HepG2 (cell line): ENCODE results near the gene ATP5F1A. TPM values are rescaled to one million over a fixed set of nuclear protein-coding genes. Genes with fewer than 3 reads are reported as not detected.

ENCODE experiments used
- CREB1 ChIP-seq, 2 experiments: fragments of 450-650 bp in 1 of 2; IDR thresholded peaks; 2 replicates each; pipeline ENCODE4 v1.6.1; 2016 to 2017; ENCODE audit warnings: control low read depth in 1 of 2, mild to moderate bottlenecking in 1 of 2, missing compliant biosample characterization in 1 of 2, missing genetic modification characterization in 1 of 2
- JARID2 ChIP-seq: sonication (generic); formaldehyde crosslinking; IDR thresholded peaks from 2 replicates; pipeline ENCODE4 v1.8.1; 2023; ENCODE audit warnings: missing genetic modification reagents, inconsistent platforms; ENCODE audit not compliant: insufficient replicate concordance
- MXD1 ChIP-seq: sonication (generic); formaldehyde crosslinking; IDR thresholded peaks from 2 replicates; pipeline ENCODE4 v1.4.0; 2020; ENCODE audit warnings: mild to moderate bottlenecking, missing genetic modification reagents
- MXI1 ChIP-seq: IDR thresholded peaks from 3 replicates; pipeline ENCODE4 v1.6.1; 2012; ENCODE audit warnings: low read depth, low read length, inconsistent platforms, borderline replicate concordance
- NFYB ChIP-seq: sonication (generic); formaldehyde crosslinking; IDR thresholded peaks from 2 replicates; pipeline ENCODE4 v1.4.0; 2020; ENCODE audit warnings: missing genetic modification reagents
- PLSCR1 ChIP-seq: sonication (generic); formaldehyde crosslinking; IDR thresholded peaks from 2 replicates; pipeline ENCODE4 v1.5.0; 2020; ENCODE audit warnings: missing genetic modification reagents, mild to moderate bottlenecking, borderline replicate concordance
- ZNF407 ChIP-seq: sonication (generic); formaldehyde crosslinking; IDR thresholded peaks from one replicate; pipeline ENCODE4 v1.5.1; 2020; ENCODE audit warnings: mild to moderate bottlenecking, missing genetic modification reagents; ENCODE audit errors: not compliant biosample characterization
- ZNF460 ChIP-seq: sonication (generic); formaldehyde crosslinking; IDR thresholded peaks from 2 replicates; pipeline ENCODE4 v1.5.1; 2020; ENCODE audit warnings: missing genetic modification reagents, mild to moderate bottlenecking, borderline replicate concordance
- ZNF563 ChIP-seq: sonication (generic); formaldehyde crosslinking; IDR thresholded peaks from 2 replicates; pipeline ENCODE4 v1.8.0; 2022; ENCODE audit warnings: mild to moderate bottlenecking, moderate library complexity, missing genetic modification reagents
- ZNF639 ChIP-seq: conservative IDR thresholded peaks from 2 replicates; pipeline ENCODE4 v1.6.1; 2018; ENCODE audit warnings: missing genetic modification reagents
- ZNF709 ChIP-seq: sonication (generic); formaldehyde crosslinking; IDR thresholded peaks from 2 replicates; pipeline ENCODE4 v1.5.0; 2020; ENCODE audit warnings: mild to moderate bottlenecking, missing genetic modification reagents
- ZNF770 ChIP-seq: sonication (generic); formaldehyde crosslinking; IDR thresholded peaks from 2 replicates; pipeline ENCODE4 v1.5.0; 2020; ENCODE audit warnings: mild to moderate bottlenecking, missing genetic modification reagents
- ZSCAN5A ChIP-seq: sonication (generic); formaldehyde crosslinking; IDR thresholded peaks from 2 replicates; pipeline ENCODE4 v1.8.0; 2022; ENCODE audit warnings: mild to moderate bottlenecking, missing genetic modification reagents, borderline replicate concordance
- polyA plus RNA-seq, 8 experiments: library from polyadenylated mRNA; depleted of rRNA in 3 of 8; stranded (reverse) in 7 of 8; unstranded in 1 of 8; fragments of >200 nt; fragmentation: Illumina TruSeq in 4 of 8; extraction: Trizol in 4 of 8; gene quantifications; 2 replicates each; pipeline versions ENCODE4 v1.2.1 to v1.2.3, GENCODE V29; 2011 to 2016; ENCODE audit warnings: low read depth in 4 of 8, missing spikeins in 1 of 8, mixed read lengths in 1 of 8; ENCODE audit not compliant: insufficient read depth in 1 of 8
- total RNA-seq, 5 experiments: library from RNA; depleted of rRNA; stranded (reverse); fragments of >200 nt; fragmentation: Illumina TruSeq; extraction: Trizol; gene quantifications; 2 replicates each; pipeline ENCODE4 v1.2.3, GENCODE V29; 2016; ENCODE audit warnings: low read depth in 1 of 5

The ATP5F1A gene
- total and polyA plus RNA-seq, 2 of the 13 experiments (the other 11 are each of a cell fraction or from before 2014, with no cell fraction given) = 459 to 922 TPM

GRCh38 chr18:46051731-46052461, 46.2 kb downstream of the ATP5F1A start (continued):
- no peak for TF ChIP-seq PLSCR1 (CRISPR knock-in tag)
- TF ChIP-seq CREB1 (IDR thresholded peaks at IDR 0.05) = no peak
- TF ChIP-seq CREB1 (CRISPR knock-in tag; IDR thresholded peaks at IDR 0.05) = peak; percentile 53; the same call in 1 of the 2 replicates
- TF ChIP-seq ZNF460 = no peak
- no peak for TF ChIP-seq NFYB
- no peak for TF ChIP-seq ZNF407
- no peak for TF ChIP-seq ZNF563 (CRISPR knock-in tag)
- TF ChIP-seq MXD1 = no peak
- TF ChIP-seq ZNF709 = no peak
- TF ChIP-seq ZNF639 (CRISPR knock-in tag) = no peak
- no peak for TF ChIP-seq JARID2 (CRISPR knock-in tag)
- no peak; the same call in 2 of the 3 replicates for TF ChIP-seq MXI1
- peak; percentile 32; the same call in 1 of the 2 replicates for TF ChIP-seq ZNF770 (CRISPR knock-in tag)
- TF ChIP-seq ZSCAN5A (CRISPR knock-in tag) = no peak
